Spleen (tissue), 7 donors: ENCODE measurements around the gene FMN2.

Source experiments
- POLR2A ChIP-seq, 3 donors: fragments of 450-650 bp; IDR thresholded peaks; one replicate each; pipeline ENCODE4 v1.5.1; 2017; ENCODE audit warnings: antibody characterized with exemption in 3 of 3, mild to moderate bottlenecking in 1 of 3
- POLR2AphosphoS5 ChIP-seq, 3 donors: sonication (generic); formaldehyde crosslinking; IDR thresholded peaks; one replicate each; pipeline ENCODE4 v1.5.1; 2017; ENCODE audit warnings: antibody characterized with exemption in 3 of 3
- TF ChIP-seq, protein P1 (sequence below), 11 experiments: fragments of 200-600 bp in 7 of 11; fragments of 450-650 bp in 4 of 11; sonication (generic) in 4 of 11; IDR thresholded peaks in 8 of 11; conservative IDR thresholded peaks in 3 of 11; 1 replicate in 7 of 11; 2 replicates in 4 of 11; pipeline versions ENCODE4 v1.4.0 to v1.8.0; 2016 to 2021; ENCODE audit warnings: antibody characterized with exemption in 11 of 11, inconsistent platforms in 4 of 11, mild to moderate bottlenecking in 1 of 11
- donor health status: DM: no; HTN: no; CAD: no; lungs with moderate emphysema.
- donor health status: DM: no; HTN: no; CAD: no.
- donor health status: DM: no; HTN: no; CAD: no.

DNA sequence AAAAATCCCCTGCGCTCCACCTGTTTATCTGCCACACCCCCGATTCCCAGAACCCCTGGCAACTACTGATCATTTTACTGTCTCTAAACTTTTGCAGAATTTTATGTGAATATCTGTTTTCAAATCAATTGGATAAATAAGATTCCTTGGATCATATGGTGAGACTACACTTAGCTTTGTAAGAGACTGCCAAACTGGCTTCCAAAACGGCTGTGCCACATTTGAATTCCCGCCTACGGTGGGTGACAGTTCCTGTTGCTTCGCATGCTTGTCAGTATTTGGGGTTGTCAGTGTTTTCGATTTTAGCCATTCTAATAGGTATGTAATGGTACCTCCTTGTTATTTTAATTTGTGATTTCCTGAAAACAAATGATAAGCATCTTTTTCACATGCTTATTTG, 22.7 kb upstream of the FMN2 start:
- TF ChIP-seq, protein P1, sequence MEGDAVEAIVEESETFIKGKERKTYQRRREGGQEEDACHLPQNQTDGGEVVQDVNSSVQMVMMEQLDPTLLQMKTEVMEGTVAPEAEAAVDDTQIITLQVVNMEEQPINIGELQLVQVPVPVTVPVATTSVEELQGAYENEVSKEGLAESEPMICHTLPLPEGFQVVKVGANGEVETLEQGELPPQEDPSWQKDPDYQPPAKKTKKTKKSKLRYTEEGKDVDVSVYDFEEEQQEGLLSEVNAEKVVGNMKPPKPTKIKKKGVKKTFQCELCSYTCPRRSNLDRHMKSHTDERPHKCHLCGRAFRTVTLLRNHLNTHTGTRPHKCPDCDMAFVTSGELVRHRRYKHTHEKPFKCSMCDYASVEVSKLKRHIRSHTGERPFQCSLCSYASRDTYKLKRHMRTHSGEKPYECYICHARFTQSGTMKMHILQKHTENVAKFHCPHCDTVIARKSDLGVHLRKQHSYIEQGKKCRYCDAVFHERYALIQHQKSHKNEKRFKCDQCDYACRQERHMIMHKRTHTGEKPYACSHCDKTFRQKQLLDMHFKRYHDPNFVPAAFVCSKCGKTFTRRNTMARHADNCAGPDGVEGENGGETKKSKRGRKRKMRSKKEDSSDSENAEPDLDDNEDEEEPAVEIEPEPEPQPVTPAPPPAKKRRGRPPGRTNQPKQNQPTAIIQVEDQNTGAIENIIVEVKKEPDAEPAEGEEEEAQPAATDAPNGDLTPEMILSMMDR (IDR thresholded peaks at IDR 0.05 in 8 of 11, conservative IDR thresholded peaks at IDR 0.05 in 3 of 11), result no peak
- TF ChIP-seq POLR2AphosphoS5 (IDR thresholded peaks at IDR 0.05) (no peak), POLR2A (IDR thresholded peaks at IDR 0.05) (no peak)
